Tibial nerve (tissue), 3 donors: ENCODE data around the gene LSAMP.

Experiments
- CTCF ChIP-seq, 5 experiments: fragments of 200-600 bp in 3 of 5; fragments of 450-650 bp in 2 of 5; sonication (generic) in 3 of 5; IDR thresholded peaks; one replicate each; pipeline ENCODE4 v1.5.1; 2016 to 2019; ENCODE audit warnings: antibody characterized with exemption in 5 of 5, mild to moderate bottlenecking in 3 of 5, moderate library complexity in 2 of 5
- POLR2A ChIP-seq, 2 donors: fragments of 450-650 bp; IDR thresholded peaks; one replicate each; pipeline ENCODE4 v1.6.1; 2017; ENCODE audit warnings: antibody characterized with exemption in 2 of 2, mild to moderate bottlenecking in 2 of 2, moderate library complexity in 2 of 2

- TF ChIP-seq CTCF (IDR thresholded peaks at IDR 0.05) (no peak), POLR2A (IDR thresholded peaks at IDR 0.05) (no peak)
Observed at GRCh38 chr3:115958526-115958925, 486.8 kb downstream of the LSAMP start.
